ENCODE data around the gene ANK2.

The ANK2 gene

DNA sequence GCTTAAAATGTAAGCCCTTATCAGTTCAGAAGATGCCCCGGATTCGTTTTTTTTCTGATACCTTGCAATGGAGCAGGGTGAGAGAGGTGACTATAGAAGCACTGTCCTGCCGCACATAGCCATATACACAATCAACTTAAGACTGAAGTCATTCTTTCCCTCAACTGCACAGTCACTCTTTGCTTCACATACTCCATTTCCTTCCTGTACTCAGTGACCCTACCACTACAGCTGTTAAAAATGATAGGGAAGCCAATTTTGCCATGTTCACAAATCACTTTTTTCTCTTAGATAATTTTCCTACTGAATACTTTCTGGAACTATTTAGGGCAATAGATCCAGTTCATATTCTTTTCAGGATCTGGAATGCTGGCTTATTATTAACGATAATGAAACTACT, 300.0 kb downstream of the ANK2 start:
- no peak overlapping the region for H3K4me3 ChIP-seq (ENCODE audit: low read length)
- DNase-seq (ENCODE audit: low read depth) = no peak
- TF ChIP-seq CTCF (conservative IDR thresholded peaks at IDR 0.05; ENCODE audit: low read length) = no peak

GRCh38 chr4:113350576-113350975, 301.1 kb downstream of the ANK2 start:
- peak; percentile 4 for DNase-seq (ENCODE audit: low read depth)
- no peak for TF ChIP-seq CTCF (conservative IDR thresholded peaks at IDR 0.05; ENCODE audit: low read length)

GRCh38 chr4:113355550-113356371, 306.3 kb downstream of the ANK2 start:
- H3K4me3 ChIP-seq (ENCODE audit: low read length) = no peak overlapping the region; the same call in 1 of the 2 replicates
- peak; percentile 47 for TF ChIP-seq CTCF (conservative IDR thresholded peaks at IDR 0.05; ENCODE audit: low read length)
- DNase-seq (ENCODE audit: low read depth) = peak; percentile 91

More at GRCh38 chr4:113350576-113350975, 301.1 kb downstream of the ANK2 start:
- no peak overlapping the region for H3K4me3 ChIP-seq (ENCODE audit: low read length)

GRCh38 chr4:113356453-113356852, 307.0 kb downstream of the ANK2 start:
- no peak overlapping the region for H3K4me3 ChIP-seq (ENCODE audit: low read length)
- no peak for TF ChIP-seq CTCF (conservative IDR thresholded peaks at IDR 0.05; ENCODE audit: low read length)
- DNase-seq (ENCODE audit: low read depth) = no peak

GRCh38 chr4:113358784-113359183, 309.3 kb downstream of the ANK2 start:
- no peak for DNase-seq (ENCODE audit: low read depth)
- TF ChIP-seq CTCF (conservative IDR thresholded peaks at IDR 0.05; ENCODE audit: low read length) = no peak
- no peak overlapping the region for H3K4me3 ChIP-seq (ENCODE audit: low read length)

GRCh38 chr4:113365377-113365776, 315.9 kb downstream of the ANK2 start:
- no peak for DNase-seq (ENCODE audit: low read depth)
- H3K4me3 ChIP-seq (ENCODE audit: low read length) = no peak overlapping the region
- no peak for TF ChIP-seq CTCF (conservative IDR thresholded peaks at IDR 0.05; ENCODE audit: low read length)

DNA sequence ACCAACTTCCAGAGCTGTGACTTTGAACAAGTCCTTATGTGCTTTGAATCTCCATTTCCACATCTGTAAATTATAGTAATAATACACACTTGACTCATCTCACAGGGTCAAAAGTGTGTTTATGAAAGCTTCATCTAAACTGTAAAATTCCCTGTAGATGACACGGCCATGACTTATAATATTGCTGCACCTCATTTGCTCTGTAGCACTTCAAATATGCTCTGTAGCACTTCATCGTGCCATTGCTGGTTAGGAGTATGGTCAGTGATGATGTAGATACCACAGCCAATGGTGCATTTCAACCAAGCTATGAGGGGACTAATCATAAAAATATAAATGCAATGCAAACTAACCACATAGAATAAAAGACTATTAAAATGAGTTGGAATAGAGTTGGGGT, 318.6 kb downstream of the ANK2 start:
- no peak overlapping the region for H3K4me3 ChIP-seq (ENCODE audit: low read length)
- peak; percentile 83 for DNase-seq (ENCODE audit: low read depth)
- no peak for TF ChIP-seq CTCF (conservative IDR thresholded peaks at IDR 0.05; ENCODE audit: low read length)

Data from AG10803 (cell line).